GM20000 (cell line): Measurements from ENCODE around the gene KPNA3.

Experiments
- DNase-seq: peaks from one replicate; pipeline ENCODE4 v3.0.0; 2012; ENCODE audit warnings: low spot score
- TF ChIP-seq, protein P1 (sequence below): IDR thresholded peaks from 2 replicates; pipeline ENCODE4 v1.5.1; 2012; ENCODE audit warnings: mild to moderate bottlenecking, control low read depth; ENCODE audit errors: extremely low read depth, missing control alignments

Gene KPNA3

DNA sequence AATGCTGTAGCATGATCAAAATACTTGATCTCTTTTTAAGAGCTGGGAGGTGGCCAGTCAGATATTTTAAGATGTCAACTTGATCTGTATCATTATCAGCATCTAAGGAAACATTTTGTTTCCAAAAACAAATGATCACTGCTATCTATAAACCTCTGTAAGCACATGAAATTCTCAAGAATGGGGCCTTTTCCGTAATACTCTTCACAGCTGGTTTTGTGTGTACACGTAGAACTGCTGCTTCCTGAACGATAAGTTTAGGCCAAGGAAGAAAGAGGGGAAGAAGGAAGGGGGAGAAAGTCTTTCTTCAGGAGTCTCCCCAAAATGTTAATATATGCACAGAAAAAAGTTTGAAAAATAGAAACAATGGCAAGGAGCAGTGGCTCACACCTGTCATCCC is 138.5 kb downstream of the KPNA3 start:
- TF ChIP-seq, protein P1, sequence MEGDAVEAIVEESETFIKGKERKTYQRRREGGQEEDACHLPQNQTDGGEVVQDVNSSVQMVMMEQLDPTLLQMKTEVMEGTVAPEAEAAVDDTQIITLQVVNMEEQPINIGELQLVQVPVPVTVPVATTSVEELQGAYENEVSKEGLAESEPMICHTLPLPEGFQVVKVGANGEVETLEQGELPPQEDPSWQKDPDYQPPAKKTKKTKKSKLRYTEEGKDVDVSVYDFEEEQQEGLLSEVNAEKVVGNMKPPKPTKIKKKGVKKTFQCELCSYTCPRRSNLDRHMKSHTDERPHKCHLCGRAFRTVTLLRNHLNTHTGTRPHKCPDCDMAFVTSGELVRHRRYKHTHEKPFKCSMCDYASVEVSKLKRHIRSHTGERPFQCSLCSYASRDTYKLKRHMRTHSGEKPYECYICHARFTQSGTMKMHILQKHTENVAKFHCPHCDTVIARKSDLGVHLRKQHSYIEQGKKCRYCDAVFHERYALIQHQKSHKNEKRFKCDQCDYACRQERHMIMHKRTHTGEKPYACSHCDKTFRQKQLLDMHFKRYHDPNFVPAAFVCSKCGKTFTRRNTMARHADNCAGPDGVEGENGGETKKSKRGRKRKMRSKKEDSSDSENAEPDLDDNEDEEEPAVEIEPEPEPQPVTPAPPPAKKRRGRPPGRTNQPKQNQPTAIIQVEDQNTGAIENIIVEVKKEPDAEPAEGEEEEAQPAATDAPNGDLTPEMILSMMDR, result no peak
- DNase-seq, result no peak

DNA sequence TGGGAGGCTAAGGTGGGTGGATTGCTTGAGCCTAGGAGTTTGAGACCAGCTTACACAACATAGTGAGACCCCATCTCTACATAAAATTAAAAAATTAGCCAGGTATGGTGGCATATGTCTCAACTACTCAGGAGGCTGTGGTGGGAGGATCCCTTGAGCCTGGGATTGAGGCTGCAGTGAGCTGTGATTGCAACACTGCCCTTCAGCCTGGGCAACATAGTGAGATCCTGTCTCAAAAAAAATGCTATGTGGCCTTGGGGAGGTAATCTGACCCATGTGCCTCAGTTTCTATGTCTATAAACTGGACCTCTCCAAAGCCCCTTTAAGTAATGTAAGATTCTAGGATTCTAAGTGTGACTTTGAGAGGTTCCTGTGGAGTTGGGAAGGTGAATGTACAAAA is 139.0 kb downstream of the KPNA3 start:
- TF ChIP-seq, protein P1, result no peak

DNA sequence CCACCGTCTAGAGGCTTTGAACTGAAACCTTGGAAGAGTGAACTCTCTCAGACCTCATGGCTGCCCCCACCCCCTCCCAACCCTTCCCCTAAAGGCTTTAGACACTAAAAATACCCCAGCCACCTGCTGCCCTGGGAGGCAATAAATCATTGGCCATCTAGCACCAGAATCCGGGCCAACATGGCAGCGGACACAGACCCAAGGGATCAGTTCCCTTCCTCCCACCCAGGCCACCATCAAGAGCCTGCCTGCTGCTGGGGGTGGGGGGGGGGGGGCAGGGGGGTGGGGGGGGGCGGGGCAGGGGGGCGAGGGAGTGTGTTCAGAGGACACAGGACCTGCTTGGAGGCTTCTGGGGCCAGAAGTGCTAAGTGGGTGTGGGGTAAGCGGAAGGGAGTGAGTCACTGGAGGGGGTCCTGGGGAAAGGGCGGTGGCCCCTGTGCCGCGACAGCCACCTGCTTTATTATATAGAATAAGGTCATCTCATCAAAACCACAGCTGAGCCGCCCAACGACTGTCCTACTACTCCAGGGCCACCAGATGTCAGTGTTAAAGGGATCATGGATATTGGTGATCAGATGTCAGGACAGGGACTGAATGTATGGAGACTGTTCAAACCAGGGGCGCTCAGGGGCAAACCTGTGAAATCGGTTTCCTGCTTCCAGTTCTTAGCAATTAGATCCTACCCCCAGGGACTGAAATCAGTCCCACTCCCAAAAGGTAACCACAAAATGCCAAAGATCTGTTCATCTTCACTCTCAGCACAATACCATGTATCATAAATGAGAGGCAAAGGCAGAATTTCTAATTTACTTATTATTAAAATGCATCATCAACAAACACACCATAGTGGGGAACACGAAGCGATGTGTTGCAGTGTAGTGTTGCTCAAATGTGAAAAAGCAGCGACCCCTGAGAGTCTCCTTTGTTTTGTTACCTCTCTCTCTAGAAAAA is 139.9 kb downstream of the KPNA3 start:
- peak; percentile 55 for DNase-seq
- TF ChIP-seq, protein P1, result peak; percentile 23

More for the DNA sequence above, 139.0 kb downstream of the KPNA3 start:
- DNase-seq, result no peak

DNA sequence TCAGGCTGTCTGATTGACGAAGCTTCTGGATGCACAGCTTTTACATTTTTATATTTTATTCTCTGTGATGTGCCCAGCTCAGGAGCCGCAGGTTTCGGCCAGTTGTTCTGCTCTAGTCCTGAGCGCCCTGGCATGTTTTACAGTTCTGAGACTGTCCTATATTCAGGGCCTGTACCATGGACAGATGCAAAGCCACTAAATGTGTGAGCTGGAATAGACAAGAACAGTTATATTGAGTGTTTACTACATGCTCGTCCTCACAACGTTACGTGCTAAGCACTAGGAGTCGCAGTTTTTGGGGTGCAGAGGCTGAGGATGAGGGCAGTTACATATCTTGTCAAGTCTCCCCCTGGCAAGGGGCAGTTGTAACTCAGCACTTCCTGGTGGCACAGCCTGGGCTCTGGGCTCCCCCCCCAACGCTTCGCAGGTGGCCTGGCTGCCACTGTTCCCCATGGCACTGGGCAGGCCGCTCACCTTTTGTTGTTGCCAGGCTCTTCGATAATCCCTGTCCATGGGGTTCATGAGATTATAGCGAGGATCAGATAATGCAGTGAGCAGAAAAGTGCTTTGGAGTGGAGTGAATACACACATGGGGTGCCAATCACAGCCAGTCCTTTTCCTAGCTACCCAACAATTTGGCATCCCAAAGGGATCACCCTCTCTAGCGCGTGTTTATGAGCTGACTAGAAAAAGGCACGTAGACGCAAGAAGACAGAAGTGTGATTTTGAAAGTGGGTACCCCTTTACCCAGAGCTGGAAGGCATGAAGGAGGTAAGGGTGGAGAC is 140.7 kb downstream of the KPNA3 start:
- DNase-seq, result no peak
- TF ChIP-seq, protein P1, result no peak

DNA sequence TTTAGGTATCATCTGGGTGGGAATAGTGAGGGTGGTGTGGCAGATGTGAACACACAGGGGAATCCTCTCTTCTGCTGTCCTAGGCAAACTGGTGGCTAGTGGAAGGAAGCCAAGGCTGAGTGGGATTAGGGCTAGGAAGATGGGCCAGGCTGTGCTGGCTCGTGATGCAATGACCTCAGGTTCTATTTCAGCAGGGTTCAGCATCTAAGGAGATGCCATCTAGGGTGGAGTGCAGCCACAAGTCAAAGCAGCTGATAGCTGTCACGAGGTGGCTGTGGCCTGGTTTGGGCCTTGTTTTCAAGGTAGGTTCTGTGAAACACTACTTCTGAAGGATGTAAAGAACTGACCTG is 142.5 kb downstream of the KPNA3 start:
- TF ChIP-seq, protein P1, result no peak
- DNase-seq, result no peak
